Measurements from ENCODE around the gene CNTN1. TPM values are rescaled to one million over a fixed set of nuclear protein-coding genes. Genes with fewer than 3 reads are reported as not detected.

Gene CNTN1
- total and polyA plus RNA-seq, 2 of the 8 experiments (the other 6 are each of a cell fraction or from before 2014, with no cell fraction given) = 7.2 to 21.8 TPM

GRCh38 chr12:41026151-41026550 lies 333.9 kb downstream of the CNTN1 start:
- FAIRE-seq (no peak), DNase-seq (ENCODE audit: low read depth in 1 of 2, low spot score in 2 of 2) (no peak)
- Histone ChIP-seq H3K4me1 (replicated peaks in 1 of 4; ENCODE audit: control insufficient read depth in 3 of 4, insufficient read depth in 4 of 4, low read length in 3 of 4) (no peaks in the 10 kb centered on the region), H2BK20ac (ENCODE audit: low read length) (no peak overlapping the region), H4K5ac (ENCODE audit: insufficient read length, low read depth, low read length) (no peak overlapping the region), H2BK5ac (ENCODE audit: low read depth, low read length) (no peak overlapping the region), H3K18ac (ENCODE audit: extremely low read depth, low read length) (no peak overlapping the region), H3K4me3 (ENCODE audit: extremely low read depth in 1 of 4, insufficient read depth in 2 of 4, low read depth in 3 of 4, low read length in 4 of 4) (no peak overlapping the region), H3K36me3 (ENCODE audit: control insufficient read depth in 2 of 4, insufficient read depth in 4 of 4, low read length in 3 of 4) (no peaks in the 10 kb centered on the region), H3K56ac (replicated peaks; ENCODE audit: insufficient read length, low read depth, low read length) (no peak overlapping the region), H3K23ac (ENCODE audit: insufficient read length) (no peak overlapping the region), H2BK120ac (replicated peaks; ENCODE audit: low read depth, low read length) (no peak overlapping the region), H3K9me3 (ENCODE audit: insufficient read depth in 2 of 2, low read depth in 1 of 2, low read length in 1 of 2) (no peaks in the 10 kb centered on the region), H3K79me1 (ENCODE audit: low read depth, low read length) (no peaks in the 10 kb centered on the region), H4K91ac (replicated peaks; ENCODE audit: insufficient read length, low read length) (no peak overlapping the region), H3K4me2 (ENCODE audit: insufficient read depth in 1 of 2, low read depth in 2 of 2, low read length in 2 of 2) (no peak overlapping the region), H2AFZ (ENCODE audit: low read length) (no peak overlapping the region), H2AK5ac (ENCODE audit: low read depth, low read length) (no peak overlapping the region), H4K8ac (ENCODE audit: extremely low read depth, insufficient read depth, low read length) (no peak overlapping the region), H3K9ac (replicated peaks in 1 of 4; ENCODE audit: extremely low read depth in 1 of 4, low read depth in 3 of 4, low read length in 3 of 4) (no peak overlapping the region), H3K27ac (ENCODE audit: low read depth, low read length) (no peak overlapping the region), H2BK15ac (ENCODE audit: low read length) (no peak overlapping the region), H3K23me2 (ENCODE audit: low read depth, low read length) (no peaks in the 10 kb centered on the region), H3K27me3 (replicated peaks in 1 of 4; ENCODE audit: control insufficient read depth in 3 of 4, extremely low read depth in 1 of 4, insufficient read depth in 3 of 4, low read length in 3 of 4) (no peaks in the 10 kb centered on the region), H3K79me2 (ENCODE audit: control insufficient read depth in 1 of 2, insufficient read depth in 2 of 2, low read length in 2 of 2) (no peaks in the 10 kb centered on the region), H3K14ac (ENCODE audit: insufficient read length) (no peak overlapping the region), H4K20me1 (replicated peaks in 1 of 2; ENCODE audit: control insufficient read depth in 1 of 2, insufficient read depth in 2 of 2, low read length in 2 of 2) (no peaks in the 10 kb centered on the region), H2BK12ac (ENCODE audit: low read depth, low read length) (no peak overlapping the region), H3K4ac (replicated peaks; ENCODE audit: insufficient read length, low read depth, low read length) (no peak overlapping the region)
- ChIA-PET CTCF (ENCODE audit: partially characterized antibody) (interaction anchor here (0.6 kb wide), 1 partner anchor 759 kb away, joined by 3 read pairs; no protein-coding TSS in a partner anchor), POLR2A (ENCODE audit: partially characterized antibody) (no interaction called here)
- WGBS, 2 experiments (ENCODE audit: extremely low coverage in 1 of 2, insufficient coverage in 1 of 2, insufficient read length in 1 of 2, insufficient replicate concordance in 2 of 2, low coverage in 1 of 2, low lambda C conversion rate in 2 of 2, missing lambda C conversion rate in 1 of 2) = 95% methylated on average over 1 of the region's 1 CpG; no CpG with 5 or more reads in 1 of the 2 experiments
- TF ChIP-seq BACH1 (IDR thresholded peaks at IDR 0.05; ENCODE audit: low read length) (no peak), NANOG (IDR thresholded peaks at IDR 0.05; ENCODE audit: insufficient read depth, low read depth, low read length, poor library complexity, severe bottlenecking) (no peak), SIN3A (conservative IDR thresholded peaks at IDR 0.05 in 1 of 2, IDR thresholded peaks at IDR 0.05 in 1 of 2; ENCODE audit: low read depth in 1 of 2, low read length in 2 of 2) (no peak), TCF12 (IDR thresholded peaks at IDR 0.05; ENCODE audit: low read depth, low read length) (no peak), CEBPB (IDR thresholded peaks at IDR 0.05; ENCODE audit: low read depth, low read length) (no peak), SP4 (IDR thresholded peaks at IDR 0.05; ENCODE audit: low read length) (no peak), SIX5 (IDR thresholded peaks at IDR 0.05; ENCODE audit: low read depth, low read length) (no peak), TAF1 (IDR thresholded peaks at IDR 0.05; ENCODE audit: low read depth, low read length) (no peak), CHD2 (IDR thresholded peaks at IDR 0.05; ENCODE audit: low read length) (no peak), KDM1A (IDR thresholded peaks at IDR 0.05; ENCODE audit: borderline replicate concordance, low read length) (no peak)
- TF ChIP-seq, protein P1, sequence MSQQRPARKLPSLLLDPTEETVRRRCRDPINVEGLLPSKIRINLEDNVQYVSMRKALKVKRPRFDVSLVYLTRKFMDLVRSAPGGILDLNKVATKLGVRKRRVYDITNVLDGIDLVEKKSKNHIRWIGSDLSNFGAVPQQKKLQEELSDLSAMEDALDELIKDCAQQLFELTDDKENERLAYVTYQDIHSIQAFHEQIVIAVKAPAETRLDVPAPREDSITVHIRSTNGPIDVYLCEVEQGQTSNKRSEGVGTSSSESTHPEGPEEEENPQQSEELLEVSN (IDR thresholded peaks at IDR 0.05) = no peak

All from H1 (cell line).